ENCODE data around the gene LDLRAD4. TPM values are rescaled to one million over a fixed set of nuclear protein-coding genes. Genes with fewer than 3 reads are reported as not detected.

The LDLRAD4 gene
- total RNA-seq, 1 experiment from 2014 or later: 1.7 TPM

DNA sequence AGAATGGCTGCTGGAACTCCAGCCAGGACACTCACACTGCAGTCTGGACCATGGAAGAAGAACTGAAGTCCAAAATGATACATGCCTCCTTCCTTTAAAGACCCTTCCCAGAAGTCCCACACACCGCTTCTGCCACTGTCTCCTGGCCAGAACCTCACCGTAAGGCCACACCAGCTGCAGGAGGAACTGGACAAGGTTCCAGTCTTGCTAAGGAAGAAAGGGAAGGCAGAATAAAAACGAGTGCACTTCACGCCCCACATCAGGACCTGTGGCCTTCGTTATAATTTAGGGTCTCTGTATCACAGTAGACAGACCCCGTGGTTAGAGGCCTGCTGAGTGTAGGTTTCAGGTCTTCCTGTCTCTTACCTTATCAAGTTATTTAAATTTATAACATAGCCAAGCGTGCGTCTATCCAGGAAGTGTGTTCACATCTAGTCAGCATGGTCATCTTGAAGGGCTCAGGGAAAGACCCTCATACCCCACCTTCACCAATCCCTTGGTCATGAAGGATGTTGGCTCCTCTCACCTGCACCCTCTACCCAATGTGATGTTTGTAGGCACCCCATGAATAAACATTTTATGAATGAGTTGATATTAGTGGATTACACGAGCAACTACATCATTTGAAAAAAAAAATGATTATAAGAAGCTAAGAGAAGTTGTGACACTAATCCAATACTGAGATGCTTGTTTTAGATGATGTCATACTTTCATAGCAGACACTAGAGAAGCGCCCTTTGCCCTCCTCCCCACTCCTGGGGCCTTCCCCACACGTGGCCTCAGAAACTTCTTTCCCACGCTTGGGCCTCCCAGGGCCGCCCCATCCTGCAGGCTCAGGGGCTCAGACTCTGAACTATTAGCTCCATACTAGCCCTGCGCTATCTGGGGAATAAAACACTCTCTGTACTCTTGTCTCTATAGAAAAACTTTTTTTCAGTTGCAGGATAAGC is 350.2 kb downstream of the LDLRAD4 start:
- no peak for DNase-seq (ENCODE audit: low spot score)

DNA sequence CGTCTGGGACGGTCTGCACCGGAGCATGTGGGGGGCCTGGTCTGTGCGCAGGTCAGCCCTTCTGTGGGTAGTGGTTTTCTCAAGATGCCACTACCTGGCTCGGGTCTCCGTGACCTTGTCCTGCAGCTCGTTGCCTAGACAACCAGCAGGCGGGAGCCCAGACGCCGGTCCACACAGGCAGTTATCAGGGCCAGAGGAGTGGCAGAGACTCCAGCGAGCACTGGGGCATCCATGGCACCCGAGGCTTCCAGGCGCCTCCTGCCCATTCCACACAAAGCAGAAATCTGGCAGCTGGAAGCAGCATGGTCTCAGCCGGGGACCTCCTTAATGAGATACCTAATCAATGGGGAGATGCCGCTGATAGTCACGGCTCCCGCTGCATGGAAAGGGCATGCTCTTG is 351.7 kb downstream of the LDLRAD4 start:
- no peak for DNase-seq (ENCODE audit: low spot score)

DNA sequence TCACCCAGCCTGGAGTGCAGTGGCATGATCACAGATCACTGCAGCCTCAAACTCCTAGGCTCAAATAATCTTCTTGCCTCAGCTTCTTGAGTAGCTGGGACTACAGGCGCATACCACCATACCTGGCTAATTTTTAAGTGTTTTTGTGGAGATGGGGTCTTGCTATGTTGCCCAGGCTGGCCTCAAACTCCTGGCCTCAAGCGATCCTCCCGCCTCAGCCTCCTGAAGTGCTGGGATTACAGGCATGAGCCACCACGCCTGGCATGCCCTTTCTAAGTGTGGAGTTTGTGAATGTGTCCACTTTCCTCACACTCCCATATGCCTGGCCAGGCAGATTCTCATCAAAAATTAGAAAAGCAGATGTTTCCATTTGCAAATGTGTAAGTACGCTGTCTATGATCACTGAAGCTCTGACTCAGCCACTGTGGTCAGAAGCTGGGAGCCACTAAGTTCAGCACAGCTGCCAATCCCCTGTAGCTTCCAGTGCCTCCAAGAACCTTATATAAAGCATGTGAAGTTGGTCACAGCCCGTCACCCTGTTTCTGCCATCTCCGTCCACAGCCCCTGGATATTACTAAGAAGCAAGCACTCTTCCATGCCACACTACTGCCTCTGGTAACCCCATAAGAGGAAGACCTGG is 352.4 kb downstream of the LDLRAD4 start:
- DNase-seq (ENCODE audit: low spot score): no peak

DNA sequence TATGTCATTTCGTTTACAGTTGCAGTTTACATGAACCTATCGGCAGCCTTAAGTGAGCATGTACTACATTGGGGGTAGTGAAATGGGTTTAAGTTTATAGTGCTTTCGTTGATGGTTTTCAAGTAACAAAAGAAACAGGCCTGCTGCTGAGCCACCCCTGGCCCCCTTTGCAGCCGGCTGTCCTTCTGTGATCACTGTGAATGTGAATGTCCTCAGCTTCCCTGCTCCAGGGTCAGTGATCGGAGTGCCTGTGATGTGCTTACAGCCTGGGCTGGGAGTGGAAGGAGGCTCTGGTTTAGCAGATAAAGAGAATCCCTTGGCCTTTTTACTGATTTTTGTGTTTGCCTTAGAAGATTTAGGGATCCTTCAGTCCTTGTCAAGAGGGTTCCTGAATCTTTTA is 353.6 kb downstream of the LDLRAD4 start:
- DNase-seq (ENCODE audit: low spot score): no peak

DNA sequence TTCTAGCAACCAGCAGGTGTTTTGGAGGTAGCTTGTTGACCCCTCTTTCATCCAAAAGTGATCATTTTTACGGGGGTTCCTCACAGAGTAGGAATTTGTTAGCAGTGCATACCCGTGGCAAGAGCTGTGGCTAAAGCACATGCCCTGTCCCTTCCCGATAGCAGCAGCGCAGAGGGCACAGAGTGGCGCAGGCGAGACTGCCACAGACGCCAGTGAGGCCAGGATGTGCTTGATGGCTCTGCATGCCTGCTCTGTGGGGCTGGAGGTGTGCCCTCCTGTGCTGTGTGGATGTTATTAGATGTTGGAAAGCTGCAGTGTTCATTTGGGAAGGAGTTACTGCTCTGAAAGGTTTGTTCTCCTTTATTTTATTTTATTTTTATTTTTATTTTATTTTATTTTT is 354.2 kb downstream of the LDLRAD4 start:
- DNase-seq (ENCODE audit: low spot score): no peak

DNA sequence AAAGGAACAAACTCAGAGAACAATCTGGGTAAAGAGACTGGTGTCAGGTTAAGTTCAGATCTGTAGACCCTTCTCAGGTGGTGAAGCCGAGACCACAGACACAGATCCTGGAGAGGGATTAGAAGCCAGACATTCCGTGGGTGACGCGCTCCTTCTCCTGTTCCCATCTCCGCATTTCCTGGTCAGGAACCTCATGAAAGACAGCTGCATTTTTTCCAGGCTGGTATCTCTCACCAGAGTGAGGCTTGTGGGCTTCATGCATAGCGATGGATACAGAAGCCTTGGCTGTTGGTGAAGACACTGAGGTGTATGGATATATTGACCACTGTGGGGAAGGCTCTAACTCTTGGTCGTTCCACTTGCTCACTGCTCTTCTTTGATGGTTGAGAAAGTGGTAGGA is 355.2 kb downstream of the LDLRAD4 start:
- DNase-seq (ENCODE audit: low spot score): no peak

DNA sequence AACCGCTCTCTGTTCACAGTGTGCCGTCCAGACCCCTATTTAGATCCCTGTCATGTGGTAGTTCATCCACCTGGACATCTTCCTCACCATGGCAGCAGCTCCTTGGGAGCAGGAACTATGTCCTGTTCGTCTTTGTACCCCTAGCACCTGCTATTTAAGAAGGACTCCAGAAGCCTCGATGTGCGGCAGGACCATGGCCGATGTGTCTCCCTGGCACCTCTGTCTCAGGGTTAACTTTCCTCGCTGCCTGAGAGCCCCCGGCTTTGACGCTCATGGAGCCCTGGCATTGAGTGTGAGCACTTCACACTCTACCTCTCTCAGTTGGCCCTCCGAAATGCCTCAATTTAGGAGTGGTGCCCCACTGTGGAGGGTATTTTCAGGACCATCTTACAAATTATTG is 355.8 kb downstream of the LDLRAD4 start:
- no peak for DNase-seq (ENCODE audit: low spot score)

DNA sequence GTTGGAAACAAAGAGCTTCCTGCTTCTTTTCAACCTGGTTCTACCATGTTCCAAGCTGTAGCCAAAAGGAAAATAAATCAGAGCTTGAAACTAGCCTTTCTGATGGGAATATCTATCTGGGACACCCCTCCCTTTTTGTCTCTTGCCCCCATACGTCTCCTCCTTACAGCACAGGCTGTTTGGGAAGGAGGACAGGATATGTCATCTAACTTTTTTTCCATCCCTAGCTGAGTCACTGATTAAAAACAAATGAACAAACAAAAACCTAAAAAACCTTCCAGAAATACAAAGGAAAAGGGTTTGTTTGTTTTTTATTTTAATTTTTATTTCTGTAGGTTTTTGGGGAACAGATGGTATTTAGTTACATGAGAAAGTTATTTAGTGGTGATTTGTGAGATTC is 356.2 kb downstream of the LDLRAD4 start:
- no peak for DNase-seq (ENCODE audit: low spot score)

DNA sequence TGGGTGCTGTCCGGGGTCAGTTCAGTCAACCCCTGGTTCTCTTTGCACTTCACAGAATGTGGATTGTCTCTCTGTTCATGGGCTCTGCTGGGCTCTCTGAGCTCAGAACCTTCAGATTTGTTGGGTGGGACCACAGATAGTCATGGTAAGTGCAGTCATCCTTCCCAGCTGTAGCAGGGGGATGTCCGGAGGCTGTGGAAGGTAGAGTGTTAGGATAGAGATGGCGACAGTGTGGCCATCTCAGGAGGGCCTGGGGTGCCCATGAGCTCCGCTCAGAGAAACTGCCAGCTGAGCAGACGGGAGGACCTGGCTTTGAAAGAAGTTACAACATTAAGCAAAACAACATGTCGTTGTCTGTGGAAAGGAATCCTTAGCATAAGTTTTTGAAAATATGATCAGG is 358.0 kb downstream of the LDLRAD4 start:
- no peak for DNase-seq (ENCODE audit: low spot score)

DNA sequence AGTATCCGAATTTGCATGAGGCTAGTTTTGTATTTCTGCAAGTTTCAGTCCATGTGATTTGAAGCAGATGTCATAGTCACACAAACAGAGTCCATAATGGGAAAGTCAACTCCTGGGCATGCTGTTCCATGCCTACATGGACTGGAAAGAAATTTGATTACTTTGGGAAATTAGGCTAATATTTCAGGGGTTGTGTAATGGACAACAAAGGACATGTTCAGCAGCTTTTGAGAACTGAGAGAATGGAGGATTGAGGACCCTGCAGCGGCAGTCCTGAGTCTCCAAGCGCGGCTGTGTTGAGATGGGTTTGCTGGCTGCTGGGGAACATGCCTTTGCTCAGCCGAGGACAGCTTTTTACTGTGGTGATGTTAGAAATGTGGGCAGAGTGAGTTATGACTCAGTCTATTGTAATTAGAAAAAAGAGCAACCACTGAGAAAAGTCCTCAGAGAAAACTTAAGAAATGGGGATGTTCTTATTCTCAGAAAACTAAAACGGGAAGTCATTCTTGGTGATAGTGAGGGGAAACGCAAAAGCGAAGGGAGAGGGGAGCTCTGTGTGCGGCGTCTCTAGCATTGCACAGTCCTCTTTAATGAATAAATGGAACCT is 358.6 kb downstream of the LDLRAD4 start:
- DNase-seq (ENCODE audit: low spot score): no peak

DNA sequence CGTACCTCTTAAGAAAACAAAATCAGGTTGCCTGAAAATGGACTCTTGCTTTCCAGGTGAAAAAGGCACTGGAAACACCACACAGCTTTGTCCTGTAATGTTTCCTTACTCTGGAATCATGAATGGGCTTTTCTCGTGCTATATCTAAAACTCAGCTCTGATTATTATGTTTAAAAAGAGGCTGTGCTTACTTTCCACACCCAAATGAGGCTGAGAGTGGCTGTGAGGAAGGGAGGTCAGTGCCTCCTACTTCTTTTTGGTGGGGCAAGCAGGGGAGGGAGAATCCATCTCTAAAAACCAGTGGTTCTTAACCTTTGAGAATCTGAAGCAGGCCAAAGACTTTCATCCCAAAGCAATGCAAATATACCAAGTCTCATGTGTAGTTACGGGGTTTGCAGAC is 359.2 kb downstream of the LDLRAD4 start:
- no peak for DNase-seq (ENCODE audit: low spot score)

DNA sequence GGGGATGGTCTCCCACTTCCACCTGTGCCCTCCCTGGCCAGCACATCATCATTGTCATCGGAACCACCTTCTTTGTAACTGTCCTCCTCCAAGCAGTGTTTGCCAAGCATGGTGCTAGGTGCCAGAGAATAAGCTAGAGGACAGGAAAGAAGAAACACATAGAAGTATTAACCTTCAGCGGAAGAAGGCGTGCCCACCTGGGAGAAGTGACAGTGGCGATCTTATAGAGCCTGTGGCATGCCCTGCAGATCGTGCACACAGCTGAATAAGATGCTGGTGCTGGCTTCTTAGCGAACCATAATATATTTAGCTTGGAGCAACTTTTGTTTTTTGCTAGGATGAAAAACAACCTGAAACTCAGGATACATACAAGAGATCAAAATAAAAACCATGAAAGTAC is 359.8 kb downstream of the LDLRAD4 start:
- no peak for DNase-seq (ENCODE audit: low spot score)

DNA sequence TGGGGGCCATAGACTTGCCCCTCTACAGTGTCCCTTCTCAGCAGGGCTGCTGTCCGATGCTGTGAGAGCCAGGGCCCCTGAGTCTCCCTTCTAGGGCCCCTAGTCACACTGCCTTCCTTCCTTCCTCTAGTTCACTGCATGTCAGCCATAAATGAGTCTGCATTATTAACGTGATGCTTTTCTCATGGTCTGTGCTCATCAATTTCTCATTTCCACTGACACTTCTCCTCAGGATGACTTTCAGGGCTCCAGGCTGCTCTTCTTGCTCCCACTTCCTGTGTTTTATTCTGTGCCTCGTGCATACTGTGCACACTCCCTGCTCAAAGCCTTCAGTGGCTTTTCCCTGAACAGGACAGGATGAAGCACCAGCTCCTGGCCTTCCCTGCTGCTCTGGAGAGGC is 361.3 kb downstream of the LDLRAD4 start:
- no peak for DNase-seq (ENCODE audit: low spot score)

DNA sequence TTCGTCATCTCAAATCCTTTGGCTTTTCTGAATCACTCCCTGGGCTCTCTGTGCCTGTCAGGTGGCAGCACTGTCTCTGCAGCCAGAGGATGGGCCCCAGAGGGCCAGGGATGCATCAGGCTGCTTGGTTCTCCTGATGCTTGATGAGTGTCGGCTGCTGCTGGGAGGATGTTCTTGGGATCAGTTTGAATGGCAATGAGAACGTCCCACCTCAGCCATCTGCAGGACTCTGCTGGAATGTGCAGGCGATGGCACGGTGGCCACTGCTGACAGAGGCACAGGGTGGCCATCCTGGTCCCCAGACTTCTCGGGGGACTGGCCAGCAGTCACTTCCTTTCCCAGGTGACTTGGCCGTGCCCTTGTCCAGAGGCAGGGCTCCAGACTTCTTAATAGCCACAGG is 361.8 kb downstream of the LDLRAD4 start:
- DNase-seq (ENCODE audit: low spot score): no peak

DNA sequence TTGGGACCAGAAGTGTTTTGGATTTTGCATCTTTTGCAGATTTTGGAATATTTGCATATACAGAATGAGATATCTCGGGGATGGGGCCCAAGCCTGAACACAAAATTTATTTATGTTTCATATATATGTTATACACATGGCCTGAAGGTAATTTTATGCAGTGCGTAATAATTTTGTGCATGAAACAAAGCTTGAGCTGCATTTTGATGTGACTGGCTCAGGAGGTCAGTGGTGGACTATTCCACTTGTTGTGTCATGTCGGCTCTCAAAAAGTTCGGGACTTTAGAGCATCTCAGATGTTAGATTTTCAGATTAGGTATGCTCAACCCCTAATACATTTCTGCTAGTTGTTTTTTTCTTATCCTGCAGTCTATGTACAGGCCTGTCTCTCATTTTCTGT is 362.4 kb downstream of the LDLRAD4 start:
- no peak for DNase-seq (ENCODE audit: low spot score)

DNA sequence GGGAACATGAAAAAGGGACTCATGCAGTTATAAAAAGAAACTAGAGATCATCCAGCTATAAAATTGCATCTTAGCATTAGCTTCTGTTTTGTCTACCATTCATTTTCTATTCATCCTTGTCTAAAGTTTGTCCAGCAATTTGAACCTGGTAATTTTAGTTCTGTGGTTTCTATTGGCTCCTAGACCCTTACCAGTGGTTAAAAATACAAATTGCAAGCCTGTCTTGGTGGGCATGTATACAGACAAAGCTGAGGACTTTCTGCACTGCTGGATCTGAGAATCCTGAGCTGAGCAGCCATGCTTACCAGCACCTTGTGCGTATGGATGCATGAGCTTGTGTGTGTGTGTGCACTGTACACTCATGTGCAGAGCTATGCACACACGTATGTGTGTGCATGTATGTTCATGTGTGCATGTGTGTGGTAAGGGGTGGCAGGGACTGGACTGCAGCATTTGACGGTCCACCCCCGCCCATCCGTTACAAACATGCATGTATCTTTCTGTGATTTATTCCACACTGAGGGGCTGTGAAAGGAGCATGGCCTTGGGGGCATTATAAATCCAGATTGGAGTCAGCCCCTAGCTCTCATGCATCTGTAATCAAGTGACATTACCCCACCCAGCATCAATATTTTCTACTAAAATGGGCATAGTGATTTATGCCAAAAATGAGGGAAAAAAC is 363.1 kb downstream of the LDLRAD4 start:
- no peak for DNase-seq (ENCODE audit: low spot score)

DNA sequence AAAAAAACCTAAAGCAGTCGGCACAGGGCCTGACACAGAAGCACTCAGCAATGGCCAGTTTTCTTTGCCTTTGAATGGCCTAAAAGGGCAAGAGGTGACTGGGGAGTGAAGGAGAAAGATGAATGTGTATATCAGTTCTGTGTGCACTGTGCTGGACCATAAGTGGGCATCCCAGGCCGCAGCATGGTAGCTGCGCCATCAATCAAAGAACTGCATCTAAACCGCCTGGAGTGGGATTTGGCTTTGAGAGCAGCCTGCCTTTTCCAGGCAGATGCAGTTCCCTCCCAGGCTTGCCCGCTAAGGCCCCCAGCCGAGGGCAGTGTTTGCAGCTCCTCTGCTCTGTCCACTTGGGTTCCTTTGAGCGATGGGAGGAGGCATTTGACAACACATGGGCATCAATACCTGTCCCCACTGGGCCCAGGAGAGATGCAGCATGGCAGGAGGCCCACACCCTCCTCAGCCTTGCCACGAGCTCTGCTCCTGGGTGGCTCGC is 363.7 kb downstream of the LDLRAD4 start:
- no peak for DNase-seq (ENCODE audit: low spot score)

DNA sequence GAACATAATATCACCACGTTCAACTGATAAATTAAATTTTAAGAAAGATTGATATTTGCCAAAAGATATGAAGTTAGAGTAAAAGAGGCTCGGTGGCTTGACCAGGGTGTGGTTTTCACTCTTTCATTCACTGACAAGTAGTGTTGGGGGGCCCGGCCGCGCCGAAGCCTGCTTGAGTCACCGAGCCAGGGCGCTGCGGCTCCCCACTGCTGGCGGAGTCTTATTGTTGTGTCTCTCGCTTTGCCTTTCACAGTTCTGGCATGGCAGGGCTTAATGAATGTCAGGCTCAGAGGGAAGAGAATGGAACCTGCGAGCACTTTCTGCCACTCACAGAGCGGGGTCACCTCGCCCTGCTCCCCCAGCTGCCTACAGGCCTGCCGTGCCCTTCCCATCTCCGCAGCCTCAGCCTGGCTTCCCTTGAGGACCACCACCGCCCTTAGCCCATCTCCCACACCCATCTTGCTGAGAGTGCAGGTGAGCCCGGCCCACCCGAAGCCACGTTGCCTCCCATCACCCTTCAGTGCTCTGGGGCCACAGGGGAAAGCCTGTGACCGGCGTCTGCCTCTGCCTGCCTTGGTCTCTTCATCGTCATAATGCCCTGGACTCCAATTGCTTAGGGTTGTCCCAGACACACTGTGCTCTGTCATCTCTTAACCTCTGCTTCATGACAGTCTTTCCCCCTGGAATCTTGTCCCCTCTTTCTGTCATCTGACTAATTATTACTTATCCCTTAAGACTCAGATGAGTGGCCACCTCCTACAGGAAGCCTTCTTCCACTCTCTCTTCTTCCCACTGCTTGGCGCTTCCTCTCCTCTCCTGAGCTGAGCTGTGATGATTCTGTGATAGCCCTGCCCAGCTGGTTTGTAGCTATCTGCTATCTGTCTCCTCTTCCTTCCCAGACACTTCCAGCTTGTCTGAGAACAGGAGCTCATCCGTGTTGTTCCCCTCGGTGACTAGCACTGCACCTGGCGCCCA is 365.3 kb downstream of the LDLRAD4 start:
- DNase-seq (ENCODE audit: low spot score): no peak

DNA sequence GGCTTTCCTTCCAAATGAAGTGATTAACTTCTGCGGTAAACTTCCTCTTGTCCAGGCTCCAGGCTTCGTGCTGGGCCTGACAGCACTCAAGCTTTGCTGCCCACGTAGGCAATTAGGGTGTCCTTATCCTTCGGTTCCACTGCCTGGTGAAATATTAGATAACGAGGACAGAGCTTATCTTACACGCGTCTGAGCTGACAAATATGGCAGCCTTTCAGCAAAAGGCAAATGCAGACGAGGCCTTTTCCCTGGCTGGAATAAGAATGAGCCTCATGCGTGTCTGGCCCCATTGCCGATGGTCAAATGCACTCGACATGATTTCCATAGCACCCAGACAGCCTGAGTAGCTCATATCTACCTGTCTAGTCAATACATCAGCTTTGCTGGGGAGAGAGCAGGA is 366.3 kb downstream of the LDLRAD4 start:
- no peak for DNase-seq (ENCODE audit: low spot score)

DNA sequence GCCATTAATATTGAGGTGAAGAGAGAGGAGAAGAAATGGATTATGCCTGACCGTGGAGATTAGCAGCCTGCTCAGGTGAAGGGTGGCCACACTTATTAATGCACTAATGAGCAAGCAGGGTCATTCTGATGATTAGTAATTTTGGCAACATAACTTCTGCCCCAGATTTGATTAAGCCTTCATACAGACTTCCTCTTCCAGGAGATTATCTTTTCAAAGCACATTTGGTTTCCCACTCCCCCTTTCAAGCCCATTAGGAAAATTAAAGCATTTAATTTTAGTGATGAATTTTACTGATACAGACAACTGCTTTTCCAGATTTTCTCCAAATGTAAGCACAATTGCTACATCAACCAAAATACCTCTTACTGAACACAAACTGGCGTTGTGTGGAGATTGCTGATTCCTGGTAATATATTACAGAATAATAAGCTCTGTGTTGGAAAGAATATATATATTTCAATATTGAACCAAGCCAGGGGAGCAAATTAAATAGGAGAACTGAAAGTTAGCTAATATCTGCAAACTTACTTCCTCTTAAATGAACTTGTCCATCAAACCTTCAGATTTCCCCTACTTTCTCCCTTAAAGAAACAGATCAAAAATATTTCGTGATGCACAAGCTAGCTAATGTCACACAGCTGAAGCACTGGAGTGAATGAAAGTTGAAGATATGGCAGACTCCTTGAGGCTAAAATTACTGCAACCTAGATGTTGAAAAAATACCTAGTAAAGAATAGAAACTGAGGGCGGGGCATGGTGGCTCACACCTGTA is 367.0 kb downstream of the LDLRAD4 start:
- DNase-seq (ENCODE audit: low spot score): no peak
